ENCODE measurements around the gene AHNAK2.
"Not testable (repeated sequence)": the region's sequence is repeated elsewhere in the genome, so short reads cannot be mapped to it uniquely, and the experiment has no call there.

The AHNAK2 gene

DNA sequence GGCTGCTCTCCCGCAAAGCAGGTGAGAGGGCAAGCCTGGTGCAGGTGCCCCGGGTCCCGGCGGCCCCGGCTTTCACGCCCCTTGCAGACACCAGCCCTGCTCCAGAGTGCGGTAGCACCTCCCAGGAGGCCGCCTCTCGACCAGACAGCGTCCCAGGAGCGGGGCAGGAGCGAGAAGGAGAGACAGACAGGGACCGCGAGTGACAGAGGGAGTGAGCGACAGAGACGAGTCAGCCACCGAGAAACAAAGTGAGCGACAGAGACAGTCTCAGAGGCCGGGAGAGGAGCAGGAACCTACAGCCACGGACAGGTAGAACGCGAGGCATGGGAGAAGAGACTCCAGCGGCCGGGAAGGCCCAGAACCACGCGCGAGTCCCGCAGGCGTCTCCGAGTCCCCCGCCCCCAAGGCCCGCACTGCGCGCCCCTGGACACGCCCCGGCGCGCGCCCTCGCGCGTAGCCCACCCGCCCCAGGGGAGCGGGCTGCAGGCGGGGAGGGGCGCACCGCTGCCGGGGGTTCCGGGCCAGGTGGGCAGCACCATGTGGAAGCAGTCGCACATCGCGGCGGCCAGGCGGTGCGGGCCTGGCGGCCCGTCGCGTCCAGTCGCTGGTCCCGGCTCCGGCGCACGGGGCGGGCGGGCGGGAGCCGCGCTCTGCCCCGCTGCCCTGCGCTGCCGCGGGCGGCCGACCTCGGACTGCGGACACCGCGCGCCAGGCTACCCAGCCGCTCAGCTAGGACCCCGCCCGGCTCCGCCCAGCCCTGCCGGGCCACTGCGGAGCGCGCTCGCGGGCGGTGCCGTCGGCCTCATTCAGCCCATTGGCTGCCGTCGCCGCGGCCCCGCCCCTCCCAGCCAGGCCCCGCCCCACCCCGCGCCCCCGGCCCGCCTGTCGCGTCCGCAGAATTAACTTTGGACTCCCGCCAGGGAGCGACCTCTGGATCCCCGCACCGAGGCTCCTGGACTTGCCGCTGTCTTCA, at the start of gene AHNAK2:
TSS of gene AHNAK2 (minus strand) at position 694 of the 973 bp plus-strand sequence. CDS start at position 557, 137 bp downstream.
- peak in 1 of 2 experiments; percentile 30 for DNase-seq (ENCODE audit: low read depth in 2 of 2)

DNA sequence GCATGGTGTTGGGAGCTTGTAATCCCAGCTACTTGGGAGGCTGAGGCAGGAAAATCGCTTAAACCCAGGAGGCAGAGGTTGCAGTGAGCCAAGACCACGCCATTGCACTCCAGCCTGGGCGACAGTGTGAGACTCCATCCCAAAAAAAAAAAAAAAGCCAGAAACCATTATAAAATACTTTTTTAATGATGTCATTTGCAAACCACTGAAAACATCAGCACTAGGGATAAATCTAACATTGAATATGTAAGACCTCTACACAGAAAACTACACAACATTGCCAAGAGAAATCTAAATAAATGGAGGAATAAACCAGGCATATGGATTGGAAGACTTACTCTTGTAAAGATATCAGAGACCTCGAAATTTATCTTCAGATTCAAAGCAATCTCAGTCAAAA, 49.5 kb upstream of the AHNAK2 start:
- DNase-seq (ENCODE audit: low read depth in 2 of 2) = not testable (repeated sequence)

DNA sequence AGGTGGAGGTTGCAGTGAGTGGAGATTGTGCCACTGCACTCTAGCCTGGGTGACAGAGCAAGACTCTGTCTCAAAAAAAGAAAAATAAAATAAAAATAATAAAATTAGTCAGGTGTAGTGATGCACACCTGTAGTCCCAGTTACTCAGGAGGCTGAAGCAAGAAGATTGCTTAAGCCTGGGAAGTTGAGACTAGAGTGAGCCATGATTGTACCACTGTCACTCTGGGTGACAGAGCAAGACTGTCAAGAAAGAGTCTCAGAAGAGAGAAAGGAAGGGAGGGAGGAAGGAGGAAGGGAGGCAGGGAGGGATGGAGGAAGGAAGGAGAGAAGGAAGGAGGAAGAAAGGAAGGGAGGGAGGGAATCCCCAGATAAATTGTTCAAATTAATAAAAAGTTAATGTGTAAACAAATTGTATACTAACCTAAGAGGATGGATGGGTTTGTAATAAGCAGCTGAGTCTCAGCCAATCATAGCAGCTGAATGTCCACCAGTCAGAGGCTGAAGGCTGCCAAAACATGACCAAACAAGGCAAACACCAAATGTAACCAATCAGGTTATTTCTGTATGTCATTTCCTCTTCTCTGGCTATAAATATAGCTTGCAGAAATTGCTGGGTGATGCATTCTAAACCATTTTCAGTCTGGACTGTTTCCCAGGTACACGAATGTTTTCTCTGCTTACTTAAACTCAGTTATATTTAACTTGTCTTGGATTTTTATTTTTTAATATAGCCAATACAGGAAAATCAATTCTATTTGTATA, 48.8 kb upstream of the AHNAK2 start:
- no peak for DNase-seq (ENCODE audit: low read depth in 2 of 2)

DNA sequence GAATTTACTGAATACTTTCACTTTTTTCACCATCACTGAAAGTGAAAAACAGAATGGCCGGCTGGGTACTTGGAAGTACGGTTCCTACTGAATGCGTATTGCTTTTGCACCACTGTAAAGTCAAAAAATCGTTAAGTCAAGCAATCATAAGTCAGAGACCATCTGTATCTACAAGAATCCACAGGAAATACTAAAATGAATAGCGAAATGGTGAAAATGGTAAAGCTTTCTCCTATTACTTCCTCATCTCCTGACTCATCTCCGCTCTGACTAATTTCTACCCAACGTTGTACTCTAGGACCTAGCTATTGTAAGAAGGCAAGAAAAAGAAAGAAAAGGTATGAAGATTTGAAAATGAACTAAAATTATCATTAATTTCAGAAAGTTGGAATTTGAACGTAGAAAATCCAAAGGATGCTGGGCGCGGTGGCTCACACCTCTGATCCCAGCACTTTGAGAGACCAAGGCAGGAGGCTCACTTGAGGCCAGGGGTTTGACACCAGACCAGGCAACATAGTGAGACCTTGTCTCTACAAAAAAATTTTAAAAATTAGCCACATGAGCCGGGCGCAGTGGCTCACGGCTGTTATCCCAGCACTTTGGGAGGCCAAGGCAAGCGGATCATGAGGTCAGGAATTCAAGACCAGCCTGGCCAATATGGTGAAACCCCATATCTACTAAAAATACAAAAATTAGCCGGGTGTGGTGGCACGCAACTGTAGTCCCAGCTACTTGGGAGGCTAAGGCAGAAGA, 48.0 kb upstream of the AHNAK2 start:
- no peak for DNase-seq (ENCODE audit: low read depth in 2 of 2)

DNA sequence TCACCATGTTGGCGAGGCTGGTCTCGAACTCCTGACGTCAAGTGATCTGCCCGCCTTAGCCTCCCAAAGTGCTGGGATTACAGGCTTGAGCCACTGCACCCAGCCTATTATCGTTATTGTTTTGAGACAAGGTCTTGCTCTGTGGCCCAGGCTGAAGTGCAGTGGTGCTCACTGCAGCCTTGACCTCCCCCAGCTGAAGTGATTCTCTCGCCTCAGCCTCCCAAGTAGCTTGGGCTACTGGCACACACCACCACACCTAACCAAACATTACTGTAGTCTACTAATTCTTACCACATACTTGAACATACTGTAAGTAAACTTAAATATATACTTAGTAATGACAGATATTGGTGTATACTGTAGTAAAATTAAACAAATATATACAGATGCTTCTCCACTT, 47.3 kb upstream of the AHNAK2 start:
- DNase-seq (ENCODE audit: low read depth in 2 of 2) = no peak

DNA sequence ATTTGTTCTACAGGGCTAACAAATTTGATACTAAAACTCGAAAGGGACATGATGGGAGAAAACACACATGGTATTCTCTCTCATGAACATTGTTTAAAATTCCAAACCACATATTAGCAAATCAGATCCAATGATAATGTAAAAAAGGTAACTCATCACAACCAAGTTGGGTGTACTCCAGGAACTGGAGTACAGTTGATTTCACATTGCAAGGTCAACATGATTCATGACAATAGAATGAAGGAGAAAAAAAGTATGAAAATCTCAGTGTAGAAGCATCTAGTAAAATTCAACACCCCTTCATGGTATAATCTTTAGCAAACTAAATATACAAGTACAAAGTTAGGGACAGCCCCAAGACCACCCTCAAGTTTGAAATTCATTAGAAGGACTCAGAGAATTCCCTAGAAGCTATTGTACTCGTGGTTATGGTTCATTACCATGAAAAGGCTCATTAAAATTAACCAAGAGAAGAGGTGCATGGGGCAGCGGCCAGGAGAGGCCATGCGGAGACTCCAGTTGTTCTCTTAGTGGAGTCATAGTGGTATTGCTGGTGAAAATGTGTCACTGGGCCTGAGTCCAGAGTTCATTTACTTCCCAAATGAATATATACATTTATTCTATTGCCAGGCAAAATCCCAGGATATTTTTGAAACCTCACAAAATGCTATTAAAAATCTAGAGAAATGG, 45.8 kb upstream of the AHNAK2 start:
- DNase-seq (ENCODE audit: low read depth in 2 of 2) = peak in 1 of 2 experiments; percentile 44

DNA sequence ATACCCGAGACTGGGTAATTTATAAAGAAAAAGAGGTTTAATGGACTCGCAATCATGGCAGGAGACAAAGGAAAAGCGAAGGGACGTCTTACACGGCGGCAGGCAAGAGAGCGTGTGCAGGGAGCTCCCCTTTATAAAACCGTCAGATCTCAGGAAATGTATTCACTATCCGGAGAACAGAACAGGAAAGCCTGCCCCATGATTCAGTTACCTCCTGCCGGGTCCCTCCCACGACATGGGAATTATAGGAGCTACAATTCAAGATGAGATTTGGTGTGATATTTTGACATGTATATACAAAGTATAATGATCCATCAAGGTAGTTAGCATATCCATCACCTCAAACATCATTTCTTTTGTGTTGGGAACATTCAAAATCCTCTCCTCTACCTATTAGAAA, 45.0 kb upstream of the AHNAK2 start:
- DNase-seq (ENCODE audit: low read depth in 2 of 2) = no peak

DNA sequence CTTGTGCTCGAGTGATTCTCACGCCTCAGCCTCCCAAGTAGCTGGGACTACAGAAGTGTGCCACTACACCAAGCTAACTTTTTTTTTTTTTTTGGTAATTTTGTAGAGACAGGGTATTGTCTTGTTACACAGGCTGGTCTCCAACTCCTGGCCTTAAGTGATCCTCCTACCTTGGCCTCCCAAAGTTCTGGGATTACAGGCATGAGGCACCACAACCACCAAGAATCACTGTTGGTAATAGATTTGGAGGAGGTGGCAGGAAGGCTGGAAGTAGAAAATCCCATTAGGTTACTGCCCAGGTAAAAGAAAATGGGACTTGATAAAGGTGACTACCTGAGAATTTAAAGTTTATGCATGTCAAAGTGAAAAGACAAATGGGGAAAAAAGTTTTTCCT, 44.1 kb upstream of the AHNAK2 start:
- DNase-seq (ENCODE audit: low read depth in 2 of 2) = no peak

DNA sequence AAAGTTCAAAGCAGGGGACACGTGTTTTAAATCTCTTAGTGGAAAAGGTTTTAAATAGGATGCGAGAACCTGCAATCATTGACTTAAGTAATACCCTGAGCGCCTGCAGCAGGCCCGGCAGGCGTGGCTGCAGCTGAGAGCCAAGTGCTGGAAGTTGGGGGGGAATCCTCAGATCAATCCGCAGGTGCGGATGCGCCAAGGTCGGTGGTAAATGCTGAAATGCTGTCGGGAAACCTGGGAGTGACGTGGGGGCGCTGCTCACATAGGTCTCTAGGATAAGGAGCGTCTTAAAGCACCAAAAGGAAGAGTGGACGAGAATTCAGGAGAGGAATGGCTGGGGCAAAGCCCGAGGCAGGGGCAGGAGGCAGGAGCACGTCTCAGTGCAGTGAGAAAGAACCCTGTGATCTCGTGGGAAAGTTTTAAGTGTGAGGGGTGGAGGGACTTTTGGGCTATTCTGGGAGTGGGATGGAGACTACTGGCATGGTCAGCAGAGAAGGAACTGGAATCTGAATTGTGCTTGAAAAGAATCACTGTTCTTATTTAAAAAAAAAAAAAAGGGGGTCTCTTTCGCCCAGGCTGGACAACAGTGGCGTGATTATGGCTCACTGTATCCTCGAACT, 43.6 kb upstream of the AHNAK2 start:
- no peak for DNase-seq (ENCODE audit: low read depth in 2 of 2)

DNA sequence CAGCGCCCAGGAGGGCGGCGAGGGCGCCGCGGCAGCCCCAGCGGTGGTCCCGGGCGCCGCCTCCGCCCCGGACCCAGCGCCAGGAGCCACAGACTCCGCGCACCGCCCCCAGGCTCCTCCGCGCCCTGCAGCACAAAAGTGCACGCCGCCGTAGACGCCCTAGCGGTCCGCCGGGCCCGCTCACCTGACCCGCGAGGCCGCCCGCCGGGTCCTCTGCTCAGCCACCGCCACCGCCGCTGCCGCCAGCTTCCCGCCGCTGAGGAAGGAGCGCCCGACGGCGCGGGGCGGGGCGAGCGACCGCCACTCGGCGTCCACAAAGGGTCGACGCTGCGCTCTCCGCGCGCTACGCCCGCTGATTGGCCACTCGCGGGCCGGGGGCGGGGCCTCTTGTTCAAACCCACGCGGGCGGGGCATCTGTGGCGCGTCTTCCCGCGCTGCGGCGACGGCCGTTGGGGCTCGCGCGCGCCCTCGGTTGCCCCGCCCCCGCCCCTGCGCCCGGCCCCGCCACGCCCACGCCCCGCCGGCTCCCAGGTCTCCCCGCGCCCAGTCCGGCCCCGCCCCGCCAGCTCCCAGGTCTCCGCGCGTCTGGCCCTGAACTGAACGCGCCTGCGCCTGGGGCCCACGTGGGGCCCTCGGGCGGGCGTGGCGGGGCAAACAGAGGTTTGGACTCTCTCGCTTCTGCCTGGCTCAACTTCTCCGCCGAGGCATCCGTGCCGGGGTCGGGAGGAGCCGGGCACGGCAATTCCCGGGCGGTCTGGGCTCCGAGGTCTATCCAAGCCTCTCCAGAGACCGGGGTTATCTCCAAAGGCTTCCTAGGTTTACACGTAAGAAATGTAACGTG, 42.9 kb upstream of the AHNAK2 start, which contains the start of gene CDCA4:
TSS of gene CDCA4 (minus strand) at position 269 of the 841 bp plus-strand sequence. CDS start 9,154 bp downstream, outside the sequence.
- DNase-seq (ENCODE audit: low read depth in 2 of 2) = peak; percentile 93 to 94

DNA sequence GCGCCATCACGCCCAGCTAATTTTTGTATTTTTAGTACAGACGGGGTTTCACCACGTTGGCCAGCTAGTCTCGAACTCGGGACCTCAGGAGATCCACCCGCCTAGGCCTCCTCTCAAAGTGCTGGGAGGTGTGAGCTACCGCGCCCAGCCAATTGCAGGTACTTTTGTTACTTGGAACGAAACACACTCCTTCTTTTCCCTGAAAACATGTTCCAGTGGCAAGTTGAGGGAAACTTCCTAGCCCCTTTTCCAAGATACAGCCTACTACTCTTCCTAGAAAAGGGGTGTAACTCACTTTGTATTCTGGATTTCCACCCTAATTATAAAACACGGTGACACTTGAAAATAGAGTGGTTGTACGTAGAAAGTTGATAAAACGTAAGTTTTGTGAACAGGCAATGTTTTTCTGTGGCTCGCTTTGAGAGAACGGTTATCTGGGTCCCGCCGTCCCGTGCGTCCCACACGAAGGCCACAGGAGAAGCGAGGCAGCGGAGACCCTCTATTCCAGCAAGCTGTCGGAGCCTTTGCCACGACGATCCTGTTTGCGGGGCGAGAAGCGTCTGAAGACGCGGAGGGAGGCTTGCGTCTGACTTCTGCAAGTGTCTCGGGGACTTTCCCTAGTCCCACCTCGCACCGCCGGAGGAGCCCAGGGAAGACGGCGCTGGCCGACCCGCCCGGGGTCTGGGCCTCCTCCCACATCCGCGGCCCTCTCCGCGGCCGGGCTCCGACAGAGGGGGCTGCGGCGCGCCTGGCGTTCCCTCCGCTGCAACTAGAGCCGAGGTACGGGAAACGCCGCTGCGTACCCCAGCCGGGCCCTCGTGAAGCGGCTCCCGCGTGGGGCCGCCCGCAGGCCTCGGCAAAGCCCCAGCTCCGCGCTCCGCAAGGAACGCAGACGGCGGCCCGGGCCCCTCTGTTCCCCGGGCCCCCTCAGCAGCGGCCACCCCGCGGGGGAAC, 42.0 kb upstream of the AHNAK2 start:
- no peak for DNase-seq (ENCODE audit: low read depth in 2 of 2)

DNA sequence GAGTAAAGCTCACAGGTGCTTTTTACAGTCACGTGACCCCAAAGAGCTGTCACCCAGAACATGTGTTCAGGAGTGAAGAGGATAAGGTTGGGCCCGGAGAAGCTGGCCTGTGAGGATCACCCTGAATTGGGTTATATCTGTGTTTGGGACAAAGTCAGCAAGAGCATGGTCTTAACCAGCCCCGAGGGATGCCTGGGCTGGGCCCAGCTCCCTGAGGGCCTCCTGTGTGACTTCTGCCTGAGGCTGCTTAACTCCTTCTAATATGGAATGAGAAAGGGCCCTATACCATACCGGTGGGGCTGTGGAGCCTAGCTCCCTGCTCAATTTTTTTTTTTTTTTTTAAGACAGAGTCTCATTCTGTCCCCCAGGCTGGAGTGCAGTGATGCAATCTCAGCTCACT, 40.2 kb upstream of the AHNAK2 start:
- no peak for DNase-seq (ENCODE audit: low read depth in 2 of 2)

DNA sequence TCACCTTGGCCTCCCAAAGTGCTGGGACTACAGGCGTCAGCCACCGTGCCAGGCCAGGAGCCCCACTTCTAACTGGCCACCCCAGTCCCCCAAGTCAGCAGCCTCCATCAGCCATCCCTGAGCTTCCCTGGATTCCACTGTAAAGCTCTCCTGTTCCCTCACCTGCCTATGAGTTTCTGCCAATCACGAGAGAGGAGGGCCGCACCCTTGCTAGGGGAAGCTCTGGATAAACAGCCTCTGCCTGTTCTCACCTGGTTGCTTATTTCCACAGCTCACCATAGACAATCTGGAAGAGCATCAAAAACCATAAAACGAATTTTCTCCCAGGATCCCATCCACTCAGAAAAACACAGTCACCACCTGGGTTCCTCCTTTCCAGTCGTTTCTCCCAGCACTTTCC, 37.7 kb upstream of the AHNAK2 start:
- DNase-seq (ENCODE audit: low read depth in 2 of 2) = no peak

DNA sequence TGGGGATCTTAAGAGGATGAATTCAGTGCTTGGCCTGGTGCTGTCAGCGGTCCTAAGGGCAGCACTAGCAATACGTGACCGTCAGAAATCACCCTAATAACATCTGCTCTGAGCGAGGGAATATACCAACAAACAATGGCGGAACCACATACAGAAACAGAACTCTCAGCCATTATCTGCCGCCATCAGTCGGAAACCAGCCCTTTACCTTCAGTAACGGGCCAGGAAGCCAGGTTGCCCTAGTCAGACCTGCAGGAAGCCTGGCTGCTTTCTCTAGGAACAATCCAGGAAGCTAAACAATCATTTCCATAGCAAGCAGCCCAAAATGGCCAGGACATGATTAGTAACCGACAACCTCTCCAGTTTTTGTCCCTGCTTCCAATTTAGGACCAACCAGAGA, 37.1 kb upstream of the AHNAK2 start:
- no peak for DNase-seq (ENCODE audit: low read depth in 2 of 2)

DNA sequence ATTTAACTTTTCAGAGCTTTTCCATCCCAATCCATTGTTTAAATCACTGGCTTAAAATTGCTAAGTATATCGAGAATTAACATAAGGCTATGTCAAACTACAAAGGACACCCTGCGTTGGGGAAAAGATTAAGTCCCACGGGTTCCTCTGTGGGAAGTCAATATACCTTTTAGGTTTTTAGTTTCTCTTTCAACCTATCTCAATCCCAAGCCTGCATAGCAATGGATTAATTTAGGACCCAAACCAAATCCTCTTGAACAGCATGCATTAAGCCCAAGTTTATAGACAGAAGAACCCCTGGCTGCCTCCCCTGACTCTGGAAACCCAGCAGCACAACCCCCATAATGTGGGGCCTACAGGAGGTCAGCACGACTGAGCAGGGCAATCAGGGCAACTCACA, 36.5 kb upstream of the AHNAK2 start:
- DNase-seq (ENCODE audit: low read depth in 2 of 2) = no peak

DNA sequence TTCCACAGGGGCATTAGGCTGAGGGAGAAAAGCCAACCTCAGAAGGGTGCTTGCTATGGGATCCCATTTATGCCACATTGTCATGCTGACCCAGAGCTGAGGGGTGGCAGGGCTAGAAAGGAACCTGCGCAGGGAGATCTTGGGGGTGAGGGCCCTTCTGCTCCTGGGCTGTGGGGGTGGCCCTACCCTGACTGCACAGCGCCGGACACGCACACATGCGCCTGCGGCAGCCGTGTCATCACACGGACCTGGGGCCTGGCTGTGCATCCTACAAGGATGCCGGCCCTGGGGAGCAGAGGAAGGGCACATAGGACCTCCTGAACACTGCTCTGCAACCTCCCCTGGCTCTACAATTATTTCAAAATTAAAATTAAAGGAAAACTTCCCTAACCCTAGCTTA, 35.9 kb upstream of the AHNAK2 start:
- no peak for DNase-seq (ENCODE audit: low read depth in 2 of 2)

DNA sequence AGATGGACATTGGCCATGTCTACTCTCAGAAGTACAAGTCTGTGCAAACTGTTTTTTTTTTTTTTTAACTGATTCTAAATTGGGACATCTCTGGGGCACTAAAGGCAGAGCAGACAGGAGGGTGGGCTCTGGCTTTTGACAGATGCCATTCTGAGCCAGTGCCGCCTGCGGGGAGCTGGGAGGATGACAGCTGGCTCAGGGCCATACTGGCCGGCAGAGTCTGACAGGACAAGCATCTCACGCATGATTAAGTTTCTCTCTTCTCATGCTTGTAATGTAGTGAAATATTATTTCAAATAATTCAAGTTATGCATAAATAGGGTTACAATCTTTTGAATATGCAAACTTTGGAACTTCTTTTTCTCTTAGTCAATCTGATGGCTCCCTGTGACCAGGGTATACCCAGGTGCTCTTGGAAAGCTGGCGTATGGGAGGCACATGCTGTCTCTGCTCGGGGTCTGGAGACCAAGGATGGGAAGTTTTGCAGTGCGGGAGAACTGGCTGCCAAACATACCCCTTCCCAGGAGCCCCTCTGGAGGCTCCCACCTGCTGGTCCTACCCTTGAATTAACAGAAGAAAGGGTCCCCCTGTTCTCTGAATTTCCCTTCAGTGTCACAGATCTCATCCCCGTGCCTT, 35.1 kb upstream of the AHNAK2 start:
- no peak for DNase-seq (ENCODE audit: low read depth in 2 of 2)
